Activated CD4-positive, alpha-beta memory T cell treated with anti-CD3 and anti-CD28 coated beads for 36 hours (primary cell): Measurements from ENCODE around the gene ATXN10. TPM values are rescaled to one million over a fixed set of nuclear protein-coding genes. Genes with fewer than 3 reads are reported as not detected.

Experiments used
- CTCF ChIA-PET: fragments of 350-600 bp; sonication (Branson Sonifier 250); formaldehyde crosslinking; loops from one replicate; lab custom pipeline; 2021; ENCODE audit warnings: antibody characterized with exemption, inconsistent platforms; lab: Charles Lee
- POLR2A ChIA-PET: fragments of 350-600 bp; sonication (Branson Sonifier 250); formaldehyde crosslinking; loops from one replicate; lab custom pipeline; 2021; ENCODE audit warnings: antibody characterized with exemption; lab: Charles Lee
- DNase-seq: peaks from one replicate; pipeline ENCODE4 v3.0.0-alpha.2; 2020
- H3K27ac Mint-ChIP-seq: one replicate; pipeline ENCODE4 v1.8.0; 2021; ENCODE audit warnings: mixed read lengths
- H3K27me3 Mint-ChIP-seq: one replicate; pipeline ENCODE4 v1.8.0; 2021; ENCODE audit warnings: mixed read lengths
- H3K36me3 Mint-ChIP-seq: one replicate; pipeline ENCODE4 v1.8.0; 2021; ENCODE audit warnings: mixed read lengths
- H3K4me1 Mint-ChIP-seq: one replicate; pipeline ENCODE4 v1.8.0; 2021; ENCODE audit warnings: low read depth, mixed read lengths
- H3K4me3 Mint-ChIP-seq: one replicate; pipeline ENCODE4 v1.8.0; 2021; ENCODE audit warnings: mild to moderate bottlenecking, mixed read lengths
- H3K9me3 Mint-ChIP-seq: one replicate; pipeline ENCODE4 v1.8.0; 2021; ENCODE audit warnings: mixed read lengths
- intact Hi-C: fragments of 100-400 bp; cut with micrococcal nuclease; formaldehyde crosslinking; loops from one replicate; pipeline ENCODE4 v1.15.1; 2023
- total RNA-seq, 2 experiments: library from RNA; stranded (reverse); gene quantifications; one replicate each; pipeline ENCODE4 v1.2.3, GENCODE V29; 2021

Gene ATXN10
- total RNA-seq, 2 experiments from 2014 or later: 88.6 to 89.9 TPM

DNA sequence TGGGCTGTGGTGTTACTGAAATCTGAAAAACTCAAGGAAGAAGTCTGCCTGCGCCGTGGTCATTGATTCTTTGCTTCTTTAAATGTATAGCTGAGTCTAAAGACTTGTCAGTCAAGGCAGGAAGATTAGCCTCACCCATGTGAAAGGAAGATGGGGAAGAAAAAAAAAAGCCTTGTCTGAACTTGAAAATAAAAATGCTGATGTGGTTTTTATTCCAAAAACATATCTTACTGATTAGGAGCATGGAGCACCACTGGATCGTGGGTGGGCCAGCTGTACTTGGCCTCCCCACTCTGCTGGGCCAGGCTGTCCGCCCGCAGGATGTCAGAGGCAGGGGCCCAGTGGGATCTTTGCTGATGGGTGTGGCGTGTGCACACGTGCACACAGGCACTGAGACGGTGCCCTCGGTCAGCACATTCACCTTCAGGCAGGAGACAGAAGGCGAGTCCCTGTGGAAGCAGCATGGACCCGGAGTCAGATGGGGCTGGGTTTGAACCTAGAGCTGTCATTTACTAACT lies 193.4 kb downstream of the ATXN10 start:
- peaks cover 2% of the 10 kb centered on the region for H3K36me3 Mint-ChIP-seq
- ChIA-PET POLR2A (no interaction called here), CTCF (interaction anchor here (0.7 to 3.4 kb wide), 9 partner anchors 9 to 221 kb away, joined by 3 to 38 read pairs (median 4); no protein-coding TSS in a partner anchor)

DNA sequence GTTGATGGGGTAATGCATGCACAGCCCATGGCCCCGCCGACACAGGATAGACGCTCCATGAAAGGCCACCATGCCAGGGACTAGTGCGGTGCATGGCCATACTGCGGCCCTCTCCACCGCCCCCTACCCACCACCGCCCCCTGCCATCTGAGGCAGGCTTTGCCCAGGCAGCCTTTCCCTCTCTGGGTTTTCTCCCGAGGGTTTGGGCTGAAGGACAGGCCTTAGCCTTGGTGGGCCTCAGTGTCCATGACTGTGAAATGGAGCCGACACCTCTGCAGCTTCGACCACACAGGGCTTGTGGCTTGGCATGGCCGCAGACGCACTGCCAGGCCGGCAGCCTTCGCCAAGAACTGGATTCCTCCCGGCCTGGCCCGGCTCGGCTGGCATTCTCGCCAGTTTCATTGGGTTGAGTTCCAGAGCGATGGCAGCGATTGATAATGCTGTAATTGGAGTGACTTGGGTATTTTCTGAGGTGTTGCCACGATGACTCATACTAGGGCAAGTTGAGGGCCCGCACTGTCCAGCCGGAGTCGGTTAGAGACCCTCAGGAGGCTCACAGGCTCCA lies 194.0 kb downstream of the ATXN10 start:
- Mint-ChIP-seq H3K36me3 (no peaks in the 10 kb centered on the region), H3K27ac (no peak overlapping the region), H3K4me1 (peaks cover 5% of the 10 kb centered on the region), H3K9me3 (no peaks in the 10 kb centered on the region), H3K4me3 (no peak overlapping the region), H3K27me3 (peaks cover 23% of the 10 kb centered on the region)
- DNase-seq: no peak
- ChIA-PET POLR2A (no interaction called here), CTCF (interaction anchor here (1.1 kb wide), 1 partner anchor 39 kb away, joined by 3 read pairs; no protein-coding TSS in a partner anchor)
- intact Hi-C loops: loop anchor here (10.0 kb wide), 1 partner anchor 221 kb away; no protein-coding TSS in a partner anchor

More for the DNA sequence above, 193.4 kb downstream of the ATXN10 start:
- no peak overlapping the region for H3K4me3 Mint-ChIP-seq
- H3K27ac Mint-ChIP-seq: no peak overlapping the region
- peaks cover 23% of the 10 kb centered on the region for H3K27me3 Mint-ChIP-seq
- intact Hi-C loops: loop anchor here (10.0 kb wide), 1 partner anchor 220 kb away; no protein-coding TSS in a partner anchor
- H3K4me1 Mint-ChIP-seq: peaks cover 5% of the 10 kb centered on the region
- no peak for DNase-seq
- H3K9me3 Mint-ChIP-seq: no peaks in the 10 kb centered on the region

DNA sequence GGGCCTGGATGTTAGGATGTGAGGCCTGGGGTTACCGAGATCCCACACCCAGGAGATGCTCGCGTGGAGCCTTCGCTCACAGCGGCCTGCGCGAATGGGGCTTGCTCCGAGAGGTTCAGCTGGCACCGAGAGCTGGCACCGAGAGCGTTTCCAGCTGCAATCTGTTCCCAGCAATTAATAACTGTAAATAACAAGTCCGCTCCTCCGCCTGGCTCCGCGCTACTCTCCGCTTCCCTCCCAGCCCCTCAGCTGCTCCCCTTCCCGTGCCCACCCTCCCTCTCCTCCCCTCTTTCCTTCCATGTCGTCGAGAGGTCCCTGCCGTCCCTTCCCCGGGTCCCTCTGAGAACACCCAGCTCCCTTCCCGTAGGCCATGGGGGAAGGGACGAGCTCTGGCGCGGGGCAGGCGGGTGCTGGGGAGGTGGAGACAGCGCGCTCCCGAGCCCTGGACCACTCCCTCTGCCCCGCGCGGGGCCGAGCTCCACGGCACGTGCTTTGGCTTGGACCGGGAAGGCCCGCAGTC lies 194.6 kb downstream of the ATXN10 start:
- Mint-ChIP-seq H3K4me3 (no peak overlapping the region), H3K4me1 (peaks cover 5% of the 10 kb centered on the region), H3K9me3 (no peaks in the 10 kb centered on the region), H3K27ac (no peak overlapping the region), H3K36me3 (no peaks in the 10 kb centered on the region), H3K27me3 (peaks cover 23% of the 10 kb centered on the region)
- DNase-seq: no peak
- intact Hi-C loops: loop anchor here (10.0 kb wide), 1 partner anchor 221 kb away; no protein-coding TSS in a partner anchor
- CTCF ChIA-PET: interaction anchor here (1.4 kb wide), 1 partner anchor 221 kb away, joined by 3 read pairs; no protein-coding TSS in a partner anchor
- POLR2A ChIA-PET: no interaction called here

DNA sequence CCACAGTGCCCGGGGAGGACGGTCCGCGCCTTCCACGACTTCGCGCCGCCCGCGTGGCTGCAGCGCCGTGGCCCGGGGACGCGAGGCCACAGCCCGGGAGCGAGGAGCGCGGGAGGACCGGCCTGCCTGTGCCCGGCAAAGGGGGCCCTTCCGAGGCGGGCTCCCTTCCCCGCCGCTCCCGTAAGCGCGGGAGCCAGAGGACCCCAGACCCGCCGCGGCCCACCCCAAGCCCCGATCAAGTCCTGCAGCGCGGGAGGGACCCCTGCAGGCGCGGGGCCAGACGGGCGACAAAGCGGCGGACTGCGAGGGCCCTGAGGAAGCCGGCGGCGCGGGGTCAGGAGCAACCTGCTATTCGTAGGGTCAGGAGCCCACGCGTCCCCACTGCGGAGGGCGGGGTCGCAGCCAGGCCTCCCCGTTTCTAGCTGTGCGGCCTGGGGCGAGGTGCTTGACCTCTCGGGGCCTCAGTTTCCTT lies 195.0 kb downstream of the ATXN10 start:
- H3K36me3 Mint-ChIP-seq: no peaks in the 10 kb centered on the region
- POLR2A ChIA-PET: no interaction called here
- no peak for DNase-seq
- H3K9me3 Mint-ChIP-seq: no peaks in the 10 kb centered on the region
- H3K27ac Mint-ChIP-seq: no peak overlapping the region
- CTCF ChIA-PET: interaction anchor here (1.4 kb wide), 1 partner anchor 222 kb away, joined by 3 read pairs; no protein-coding TSS in a partner anchor
- intact Hi-C loops: loop anchor here (10.0 kb wide), 1 partner anchor 222 kb away; no protein-coding TSS in a partner anchor
- no peak overlapping the region for H3K4me3 Mint-ChIP-seq
- H3K27me3 Mint-ChIP-seq: peaks cover 23% of the 10 kb centered on the region
- peaks cover 5% of the 10 kb centered on the region for H3K4me1 Mint-ChIP-seq

DNA sequence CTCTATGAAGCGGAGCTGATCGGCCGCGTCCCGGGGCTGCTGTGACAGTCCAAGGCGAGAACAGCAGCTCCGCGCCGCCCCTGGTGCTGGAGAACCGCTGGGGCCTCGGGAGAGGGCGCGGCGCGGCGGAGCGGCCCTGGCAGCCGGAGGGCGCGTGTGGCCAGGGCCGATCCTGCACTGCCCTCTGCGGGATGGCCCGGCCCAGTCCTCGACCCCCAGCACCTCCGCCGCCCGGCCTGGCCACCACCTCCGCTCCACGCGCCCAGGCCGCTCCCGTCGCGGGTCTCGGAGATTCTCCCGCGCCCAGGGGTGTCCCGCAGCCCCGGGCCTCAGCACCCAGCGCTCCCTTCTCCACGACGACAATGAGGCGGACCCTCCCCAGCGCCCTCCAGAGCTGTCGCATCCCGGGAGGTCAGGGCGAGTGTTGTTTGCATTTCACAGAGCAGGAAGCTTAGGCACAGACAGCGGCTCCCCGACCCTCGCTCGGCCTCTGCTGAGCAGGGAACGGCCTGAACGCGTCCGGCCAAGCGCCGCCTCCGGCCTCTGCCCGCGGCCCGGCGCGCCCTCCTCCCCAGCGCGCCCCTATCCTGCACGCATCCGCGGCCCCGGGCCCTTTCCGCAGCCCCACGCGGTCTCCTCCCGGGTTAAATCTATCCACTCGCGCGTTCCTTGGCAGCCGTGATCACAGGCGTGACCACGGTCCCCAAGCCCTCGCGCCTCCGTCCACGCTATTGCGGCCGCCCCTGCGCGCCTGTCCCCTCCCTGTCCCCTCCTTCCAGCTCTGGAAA lies 195.7 kb downstream of the ATXN10 start:
- Mint-ChIP-seq H3K4me3 (no peak overlapping the region), H3K4me1 (peaks cover 5% of the 10 kb centered on the region), H3K36me3 (no peaks in the 10 kb centered on the region), H3K9me3 (peaks cover 2% of the 10 kb centered on the region), H3K27me3 (peaks cover 23% of the 10 kb centered on the region), H3K27ac (no peak overlapping the region)
- ChIA-PET POLR2A (no interaction called here), CTCF (interaction anchor here (1.4 kb wide), 1 partner anchor 222 kb away, joined by 3 read pairs; no protein-coding TSS in a partner anchor)
- no peak for DNase-seq
- intact Hi-C loops: loop anchor here (10.0 kb wide), 1 partner anchor 223 kb away; no protein-coding TSS in a partner anchor

DNA sequence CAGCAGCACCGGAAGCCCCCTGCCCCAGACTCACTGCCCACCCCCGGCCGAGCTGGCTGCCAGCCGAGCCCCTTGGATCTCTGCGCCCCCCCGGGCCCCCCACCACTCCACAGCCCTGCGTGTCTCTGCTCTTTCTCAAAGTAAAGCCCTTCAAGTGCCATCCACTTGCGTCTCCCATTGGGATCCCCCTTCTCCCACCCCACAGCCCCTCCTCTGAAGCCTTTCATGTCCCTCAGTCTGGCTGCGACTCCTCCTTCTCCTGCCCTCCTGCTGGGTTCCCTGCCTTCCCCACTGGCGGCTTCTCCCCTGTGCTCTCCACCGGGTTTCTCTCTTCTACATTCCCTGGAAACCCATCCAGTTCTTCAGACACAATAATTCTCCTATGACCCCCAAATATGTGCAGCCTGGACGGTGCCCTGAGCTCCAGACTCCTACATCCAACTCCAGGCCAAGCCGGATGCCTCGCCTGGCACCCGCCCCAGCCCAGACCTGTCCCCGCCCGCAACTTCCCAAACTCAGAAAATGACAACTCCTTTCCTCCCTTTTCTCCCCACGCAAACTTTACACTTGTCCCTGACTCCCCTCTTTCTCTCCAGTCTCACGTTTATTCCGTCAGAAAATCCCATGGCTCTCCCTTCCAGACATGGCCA lies 196.4 kb downstream of the ATXN10 start:
- POLR2A ChIA-PET: no interaction called here
- CTCF ChIA-PET: interaction anchor here (1.4 kb wide), 1 partner anchor 223 kb away, joined by 3 read pairs; no protein-coding TSS in a partner anchor
- Mint-ChIP-seq H3K36me3 (no peaks in the 10 kb centered on the region), H3K27me3 (peaks cover 23% of the 10 kb centered on the region), H3K4me3 (no peak overlapping the region), H3K4me1 (peaks cover 5% of the 10 kb centered on the region), H3K9me3 (peaks cover 7% of the 10 kb centered on the region), H3K27ac (no peak overlapping the region)
- intact Hi-C loops: loop anchor here (10.0 kb wide), 1 partner anchor 223 kb away; no protein-coding TSS in a partner anchor
- no peak for DNase-seq

DNA sequence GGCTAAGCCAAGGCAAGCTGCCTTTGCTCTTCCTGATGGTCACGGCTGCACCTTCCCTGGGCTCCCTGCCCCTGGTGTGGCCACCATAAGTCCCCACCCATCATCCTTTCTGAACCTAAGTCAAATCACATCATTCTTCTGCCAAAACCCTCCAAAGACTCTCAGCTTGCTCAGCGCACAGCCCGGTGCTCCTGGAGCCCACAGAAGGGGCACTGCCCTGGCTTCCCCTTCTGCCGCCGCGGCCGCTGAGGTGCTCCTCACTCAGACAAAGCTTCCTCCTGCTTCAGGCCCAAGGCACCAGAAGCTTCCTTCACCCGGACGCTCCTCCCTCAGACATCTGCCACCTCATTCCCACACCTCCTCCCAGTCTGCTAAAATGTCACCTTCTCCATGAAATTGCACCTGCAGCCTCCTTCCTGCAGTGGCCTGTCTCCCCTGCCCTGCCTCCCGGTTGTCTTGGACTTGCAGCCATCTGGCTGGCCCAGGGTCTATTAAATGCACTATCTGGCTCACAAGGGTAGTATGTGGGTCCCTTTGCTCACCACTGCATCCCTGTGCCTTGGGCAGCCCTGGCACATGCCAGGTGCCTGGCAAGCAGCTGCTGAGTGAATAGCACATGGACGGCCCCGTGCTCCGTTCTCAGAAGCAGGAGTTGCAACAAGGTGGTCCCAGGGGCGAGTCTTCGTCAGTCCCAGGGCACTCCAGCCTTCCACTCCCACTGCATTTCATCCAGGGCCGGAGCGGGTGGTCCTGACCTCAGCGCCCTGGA lies 197.1 kb downstream of the ATXN10 start:
- DNase-seq: no peak
- Mint-ChIP-seq H3K27ac (no peak overlapping the region), H3K4me1 (peaks cover 5% of the 10 kb centered on the region), H3K36me3 (no peaks in the 10 kb centered on the region), H3K4me3 (no peak overlapping the region), H3K27me3 (peaks cover 23% of the 10 kb centered on the region), H3K9me3 (peaks cover 7% of the 10 kb centered on the region)
- CTCF ChIA-PET: no interaction called here
- POLR2A ChIA-PET: no interaction called here
- intact Hi-C loops: loop anchor here (10.0 kb wide), 1 partner anchor 224 kb away; no protein-coding TSS in a partner anchor

DNA sequence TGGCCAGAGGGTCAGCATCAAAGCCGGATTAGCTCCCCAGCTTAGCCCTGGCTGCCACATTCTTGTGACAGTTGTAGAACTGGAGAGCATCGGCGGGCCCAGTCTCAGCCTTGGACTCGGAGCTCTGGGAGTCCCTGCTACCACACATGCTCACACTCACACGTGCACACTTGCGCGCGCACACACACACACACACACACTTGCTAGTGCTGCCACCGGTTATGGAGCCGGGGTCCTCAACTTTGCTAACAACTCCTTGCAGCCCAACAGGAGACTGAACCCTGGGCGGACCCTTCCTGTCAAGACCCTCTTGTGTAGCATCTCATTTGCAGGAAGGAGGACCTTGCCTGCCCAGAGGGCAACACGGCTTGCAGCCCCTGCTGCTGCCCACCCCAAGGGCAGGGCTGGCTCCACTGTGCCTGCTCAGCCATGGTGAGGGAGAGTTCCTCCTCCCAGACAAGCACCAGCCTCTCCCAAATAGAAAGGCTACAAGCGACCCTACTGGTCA lies 197.8 kb downstream of the ATXN10 start:
- no peak for DNase-seq
- intact Hi-C loops: loop anchor here (10.0 kb wide), 1 partner anchor 225 kb away; no protein-coding TSS in a partner anchor
- Mint-ChIP-seq H3K27me3 (peaks cover 23% of the 10 kb centered on the region), H3K4me3 (no peak overlapping the region), H3K36me3 (no peaks in the 10 kb centered on the region), H3K27ac (no peak overlapping the region), H3K9me3 (peaks cover 7% of the 10 kb centered on the region), H3K4me1 (peaks cover 2% of the 10 kb centered on the region)
- ChIA-PET CTCF (no interaction called here), POLR2A (no interaction called here)

DNA sequence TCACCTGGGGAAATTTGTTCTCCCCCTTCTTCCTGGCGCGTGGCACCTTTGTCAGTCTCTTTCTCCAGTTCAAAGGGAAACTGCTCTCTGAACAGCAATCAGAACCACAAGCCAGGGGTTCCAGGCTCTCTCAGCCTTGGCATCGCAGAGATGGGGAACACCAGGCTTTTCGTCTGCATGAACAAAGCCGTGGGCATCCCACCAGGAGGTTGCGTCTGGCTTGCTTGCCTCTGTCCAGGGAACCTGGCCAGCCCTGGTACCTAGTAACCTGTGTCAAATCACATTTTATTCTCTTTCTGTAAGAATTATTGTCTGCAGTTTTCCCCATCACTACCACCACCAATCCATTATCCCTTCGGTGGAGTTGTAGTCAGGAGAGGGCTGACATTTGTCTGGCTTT lies 198.4 kb downstream of the ATXN10 start:
- H3K27ac Mint-ChIP-seq: no peak overlapping the region
- no peaks in the 10 kb centered on the region for H3K36me3 Mint-ChIP-seq
- intact Hi-C loops: no loop called here
- no peak overlapping the region for H3K4me3 Mint-ChIP-seq
- DNase-seq: no peak
- H3K4me1 Mint-ChIP-seq: no peaks in the 10 kb centered on the region
- peaks cover 21% of the 10 kb centered on the region for H3K27me3 Mint-ChIP-seq
- ChIA-PET CTCF (no interaction called here), POLR2A (no interaction called here)
- H3K9me3 Mint-ChIP-seq: peaks cover 7% of the 10 kb centered on the region

DNA sequence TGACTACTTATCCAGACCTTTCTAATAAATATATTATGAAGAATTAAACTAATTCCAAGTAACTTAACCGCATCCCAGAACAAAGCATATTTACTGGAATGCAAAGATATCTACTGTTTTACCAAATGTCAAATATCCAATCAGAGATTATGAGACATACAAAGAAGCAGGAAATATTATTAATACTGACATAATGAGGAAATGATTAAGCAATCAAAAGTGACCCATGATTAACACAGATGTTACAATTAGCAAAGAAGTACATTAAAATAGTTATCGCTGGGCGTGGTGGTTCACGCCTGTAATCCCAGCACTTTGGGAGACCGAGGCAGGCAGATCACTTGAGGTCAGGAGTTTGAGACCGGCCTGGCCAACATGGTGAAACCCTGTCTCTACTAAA lies 200.1 kb downstream of the ATXN10 start:
- Mint-ChIP-seq H3K9me3 (peaks cover 7% of the 10 kb centered on the region), H3K4me3 (no peak overlapping the region), H3K27ac (no peak overlapping the region), H3K36me3 (no peaks in the 10 kb centered on the region), H3K4me1 (no peaks in the 10 kb centered on the region), H3K27me3 (peaks cover 12% of the 10 kb centered on the region)
- intact Hi-C loops: no loop called here
- POLR2A ChIA-PET: no interaction called here
- CTCF ChIA-PET: no interaction called here
- DNase-seq: no peak
